Astrocyte (in vitro differentiated cells and primary cell): Measurements from ENCODE around the gene WFDC5. TPM values are rescaled to one million over a fixed set of nuclear protein-coding genes. Genes with fewer than 3 reads are reported as not detected.

Source experiments
- DNase-seq: peaks from one replicate; pipeline ENCODE4 v3.0.0-alpha.2; 2010; ENCODE audit warnings: low read depth
- FAIRE-seq: peaks from 2 replicates; lab custom pipeline; 2011; peaks lifted over from hg19 to GRCh38; lab: Jason Lieb, UNC
- H2AFZ ChIP-seq: 2 replicates; pipeline ENCODE4 v1.6.0; 2012; ENCODE audit warnings: low read depth, low read length, inconsistent platforms
- H3K27ac ChIP-seq: 2 replicates; pipeline ENCODE4 v1.5.1; 2011; ENCODE audit warnings: low read depth, low read length, inconsistent platforms
- H3K27me3 ChIP-seq: 2 replicates; pipeline ENCODE4 v1.6.0; 2011; ENCODE audit warnings: low read length, inconsistent platforms; ENCODE audit not compliant: insufficient read depth
- H3K36me3 ChIP-seq: 2 replicates; pipeline ENCODE4 v1.5.1; 2011; ENCODE audit warnings: low read length, inconsistent platforms; ENCODE audit not compliant: insufficient read depth
- H3K4me1 ChIP-seq: 2 replicates; pipeline ENCODE4 v1.5.1; 2011; ENCODE audit warnings: low read length, inconsistent platforms; ENCODE audit not compliant: insufficient read depth
- H3K4me2 ChIP-seq: 2 replicates; pipeline ENCODE4 v1.6.0; 2012; ENCODE audit warnings: low read length, inconsistent platforms
- H3K4me3 ChIP-seq: 2 replicates; pipeline ENCODE4 v1.5.1; 2011; ENCODE audit warnings: low read depth, mild to moderate bottlenecking, low read length, inconsistent platforms; ENCODE audit not compliant: insufficient read depth
- H3K79me2 ChIP-seq: 2 replicates; pipeline ENCODE4 v1.6.0; 2012; ENCODE audit warnings: mild to moderate bottlenecking, low read length, inconsistent platforms; ENCODE audit not compliant: insufficient read depth
- H3K9ac ChIP-seq: 2 replicates; pipeline ENCODE4 v1.6.0; 2012; ENCODE audit warnings: mild to moderate bottlenecking, low read length, inconsistent platforms
- H3K9me3 ChIP-seq: 2 replicates; pipeline ENCODE4 v1.5.1; 2012; ENCODE audit warnings: low read depth, mild to moderate bottlenecking, low read length, inconsistent platforms; ENCODE audit not compliant: insufficient read depth
- H4K20me1 ChIP-seq: 2 replicates; pipeline ENCODE4 v1.6.0; 2012; ENCODE audit warnings: low read length, inconsistent platforms; ENCODE audit not compliant: insufficient read depth
- H3K27ac Mint-ChIP-seq: one replicate; pipeline ENCODE4 v1.8.0; 2021; ENCODE audit warnings: mild to moderate bottlenecking, mixed read lengths; ENCODE audit not compliant: unreplicated experiment
- H3K27me3 Mint-ChIP-seq: one replicate; pipeline ENCODE4 v1.8.0; 2021; ENCODE audit warnings: low read depth, mixed read lengths; ENCODE audit not compliant: unreplicated experiment
- H3K36me3 Mint-ChIP-seq: one replicate; pipeline ENCODE4 v1.8.0; 2021; ENCODE audit warnings: low read depth, mixed read lengths; ENCODE audit not compliant: unreplicated experiment
- H3K4me1 Mint-ChIP-seq: one replicate; pipeline ENCODE4 v1.8.0; 2021; ENCODE audit warnings: low read depth, mixed read lengths; ENCODE audit not compliant: unreplicated experiment
- H3K4me3 Mint-ChIP-seq: one replicate; pipeline ENCODE4 v1.8.0; 2021; ENCODE audit warnings: mild to moderate bottlenecking, moderate library complexity, mixed read lengths; ENCODE audit not compliant: unreplicated experiment
- H3K9me3 Mint-ChIP-seq: one replicate; pipeline ENCODE4 v1.8.0; 2021; ENCODE audit warnings: mild to moderate bottlenecking, mixed read lengths; ENCODE audit not compliant: unreplicated experiment
- EZH2 ChIP-seq: IDR thresholded peaks from 2 replicates; pipeline ENCODE4 v1.6.1; 2012; ENCODE audit warnings: mild to moderate bottlenecking, low read length, inconsistent platforms; ENCODE audit not compliant: insufficient read depth
- total RNA-seq: library from RNA; stranded (reverse); gene quantifications from 2 replicates; pipeline ENCODE4 v1.2.1, GENCODE V29; 2021
- TF ChIP-seq, protein P1 (sequence below): IDR thresholded peaks from 2 replicates; pipeline ENCODE4 v1.5.1; 2011; ENCODE audit warnings: low read depth, mild to moderate bottlenecking, inconsistent platforms, low read length, moderate library complexity; ENCODE audit not compliant: insufficient read depth

WFDC5 gene
- total RNA-seq, 1 donor from 2014 or later = not detected

DNA sequence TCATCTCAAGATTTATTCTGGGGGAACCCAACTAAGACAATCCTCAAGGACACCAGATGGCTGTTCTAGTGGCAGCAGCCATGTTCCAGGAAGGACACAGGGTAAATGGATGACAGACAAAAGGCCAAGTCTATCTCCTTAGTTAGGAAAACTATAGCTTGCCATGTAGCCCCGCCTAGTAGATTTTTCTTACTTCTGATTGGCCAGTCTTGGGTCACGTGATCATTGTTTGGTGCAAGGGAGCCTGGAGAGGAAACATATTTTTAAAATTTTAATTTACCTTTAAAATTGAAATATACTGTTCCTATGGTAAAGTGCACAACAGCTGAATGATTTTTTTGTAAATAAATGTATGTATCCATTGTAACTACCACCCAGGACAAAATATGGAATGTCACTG lies 9.7 kb downstream of the WFDC5 start:
- Histone ChIP-seq H3K9ac (no peak overlapping the region), H2AFZ (no peak overlapping the region), H3K4me1 (peaks cover 11% of the 10 kb centered on the region), H3K27ac (no peak overlapping the region), H3K79me2 (no peaks in the 10 kb centered on the region), H3K9me3 (no peaks in the 10 kb centered on the region), H3K4me3 (no peak overlapping the region), H3K36me3 (no peaks in the 10 kb centered on the region), H3K27me3 (no peaks in the 10 kb centered on the region), H3K4me2 (peak overlapping the region; percentile 54), H4K20me1 (no peaks in the 10 kb centered on the region)
- peaks cover 2% of the 10 kb centered on the region for H3K27me3 Mint-ChIP-seq
- FAIRE-seq (no peak), DNase-seq (no peak)
- H3K36me3 Mint-ChIP-seq = no peaks in the 10 kb centered on the region
- no peak overlapping the region for H3K4me3 Mint-ChIP-seq
- H3K4me1 Mint-ChIP-seq = peaks cover 12% of the 10 kb centered on the region
- no peaks in the 10 kb centered on the region for H3K9me3 Mint-ChIP-seq
- no peak overlapping the region for H3K27ac Mint-ChIP-seq
- TF ChIP-seq, protein P1, sequence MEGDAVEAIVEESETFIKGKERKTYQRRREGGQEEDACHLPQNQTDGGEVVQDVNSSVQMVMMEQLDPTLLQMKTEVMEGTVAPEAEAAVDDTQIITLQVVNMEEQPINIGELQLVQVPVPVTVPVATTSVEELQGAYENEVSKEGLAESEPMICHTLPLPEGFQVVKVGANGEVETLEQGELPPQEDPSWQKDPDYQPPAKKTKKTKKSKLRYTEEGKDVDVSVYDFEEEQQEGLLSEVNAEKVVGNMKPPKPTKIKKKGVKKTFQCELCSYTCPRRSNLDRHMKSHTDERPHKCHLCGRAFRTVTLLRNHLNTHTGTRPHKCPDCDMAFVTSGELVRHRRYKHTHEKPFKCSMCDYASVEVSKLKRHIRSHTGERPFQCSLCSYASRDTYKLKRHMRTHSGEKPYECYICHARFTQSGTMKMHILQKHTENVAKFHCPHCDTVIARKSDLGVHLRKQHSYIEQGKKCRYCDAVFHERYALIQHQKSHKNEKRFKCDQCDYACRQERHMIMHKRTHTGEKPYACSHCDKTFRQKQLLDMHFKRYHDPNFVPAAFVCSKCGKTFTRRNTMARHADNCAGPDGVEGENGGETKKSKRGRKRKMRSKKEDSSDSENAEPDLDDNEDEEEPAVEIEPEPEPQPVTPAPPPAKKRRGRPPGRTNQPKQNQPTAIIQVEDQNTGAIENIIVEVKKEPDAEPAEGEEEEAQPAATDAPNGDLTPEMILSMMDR = no peak
- TF ChIP-seq EZH2 = no peak

- H2AFZ ChIP-seq = no peak overlapping the region
- DNase-seq = peak; percentile 87
- TF ChIP-seq, protein P1 = no peak
- TF ChIP-seq EZH2 = no peak
- Mint-ChIP-seq H3K4me3 (peak overlapping the region; percentile 22), H3K27me3 (peaks cover 8% of the 10 kb centered on the region), H3K36me3 (no peaks in the 10 kb centered on the region), H3K9me3 (no peaks in the 10 kb centered on the region), H3K27ac (peak overlapping the region; percentile 55), H3K4me1 (peaks cover 12% of the 10 kb centered on the region)
- no peaks in the 10 kb centered on the region for H3K27me3 ChIP-seq
- no peaks in the 10 kb centered on the region for H4K20me1 ChIP-seq
- no peak overlapping the region for H3K4me3 ChIP-seq
- no peaks in the 10 kb centered on the region for H3K9me3 ChIP-seq
- no peak for FAIRE-seq
- H3K36me3 ChIP-seq = no peaks in the 10 kb centered on the region
- H3K4me2 ChIP-seq = peak overlapping the region; percentile 54
- no peak overlapping the region for H3K9ac ChIP-seq
- peak overlapping the region; percentile 29 for H3K27ac ChIP-seq
- no peaks in the 10 kb centered on the region for H3K79me2 ChIP-seq
- H3K4me1 ChIP-seq = peaks cover 11% of the 10 kb centered on the region
These were observed 10.2 kb downstream of the WFDC5 start for GRCh38 chr20:45104786-45105185.

GRCh38 chr20:45103072-45103471 lies 11.9 kb downstream of the WFDC5 start:
- H3K4me1 ChIP-seq = peaks cover 13% of the 10 kb centered on the region
- no peaks in the 10 kb centered on the region for H4K20me1 ChIP-seq
- Mint-ChIP-seq H3K4me1 (peaks cover 12% of the 10 kb centered on the region), H3K27me3 (peaks cover 15% of the 10 kb centered on the region), H3K9me3 (no peaks in the 10 kb centered on the region), H3K27ac (no peak overlapping the region), H3K36me3 (peaks cover 4% of the 10 kb centered on the region), H3K4me3 (no peak overlapping the region)
- H3K27ac ChIP-seq = no peak overlapping the region
- no peaks in the 10 kb centered on the region for H3K79me2 ChIP-seq
- FAIRE-seq (no peak), DNase-seq (no peak)
- H3K9me3 ChIP-seq = no peaks in the 10 kb centered on the region
- peaks cover 8% of the 10 kb centered on the region for H3K27me3 ChIP-seq
- no peak overlapping the region for H3K4me3 ChIP-seq
- H3K9ac ChIP-seq = no peak overlapping the region
- no peaks in the 10 kb centered on the region for H3K36me3 ChIP-seq
- no peak overlapping the region for H3K4me2 ChIP-seq
- TF ChIP-seq, protein P1 = no peak
- TF ChIP-seq EZH2 = no peak
- H2AFZ ChIP-seq = no peak overlapping the region
